Activated CD4-positive, alpha-beta T cell treated with anti-CD3 and anti-CD28 coated beads, Interleukin-2, amount 10 ng/mL, durations not matched to agents 24 days and 14 days (primary cell): ENCODE results near the gene FAM20A. TPM values are rescaled to one million over a fixed set of nuclear protein-coding genes. Genes with fewer than 3 reads are reported as not detected.

Source experiments
- DNase-seq: peaks from one replicate; pipeline ENCODE4 v3.0.0; 2022
- H3K27ac Mint-ChIP-seq: one replicate; pipeline ENCODE4 v1.8.0; 2022; ENCODE audit warnings: mild to moderate bottlenecking, mixed read lengths
- H3K27me3 Mint-ChIP-seq: one replicate; pipeline ENCODE4 v1.8.0; 2022; ENCODE audit warnings: mixed read lengths
- H3K36me3 Mint-ChIP-seq: one replicate; pipeline ENCODE4 v1.8.0; 2022; ENCODE audit warnings: low read depth, mild to moderate bottlenecking, mixed read lengths
- H3K4me1 Mint-ChIP-seq: one replicate; pipeline ENCODE4 v1.8.0; 2021; ENCODE audit warnings: mixed read lengths
- H3K4me3 Mint-ChIP-seq: one replicate; pipeline ENCODE4 v1.8.0; 2022; ENCODE audit warnings: mild to moderate bottlenecking, moderate library complexity, mixed read lengths
- H3K9me3 Mint-ChIP-seq: one replicate; pipeline ENCODE4 v1.8.0; 2021; ENCODE audit warnings: mixed read lengths
- intact Hi-C: fragments of 100-400 bp; cut with micrococcal nuclease; formaldehyde crosslinking; loops from one replicate; pipeline ENCODE4 v1.15.1; 2023
- total RNA-seq: library from RNA; stranded (reverse); gene quantifications from 2 replicates; pipeline ENCODE4 v1.2.3, GENCODE V29; 2022

FAM20A gene
- total RNA-seq, 1 donor from 2014 or later, result not detected

- intact Hi-C loops, result no loop called here
- no peaks in the 10 kb centered on the region for H3K4me1 Mint-ChIP-seq
- no peak overlapping the region for H3K4me3 Mint-ChIP-seq
- H3K9me3 Mint-ChIP-seq, result no peaks in the 10 kb centered on the region
- no peak overlapping the region for H3K27ac Mint-ChIP-seq
- H3K27me3 Mint-ChIP-seq, result peaks cover 9% of the 10 kb centered on the region
- DNase-seq, result no peak
- no peaks in the 10 kb centered on the region for H3K36me3 Mint-ChIP-seq
These were observed 25.0 kb downstream of the FAM20A start for GRCh38 chr17:68576137-68576536.

GRCh38 chr17:68573338-68573737, 27.8 kb downstream of the FAM20A start:
- intact Hi-C loops, result no loop called here
- no peak overlapping the region for H3K27ac Mint-ChIP-seq
- no peak overlapping the region for H3K4me3 Mint-ChIP-seq
- no peaks in the 10 kb centered on the region for H3K9me3 Mint-ChIP-seq
- H3K36me3 Mint-ChIP-seq, result no peaks in the 10 kb centered on the region
- no peaks in the 10 kb centered on the region for H3K4me1 Mint-ChIP-seq
- no peak for DNase-seq
- peaks cover 4% of the 10 kb centered on the region for H3K27me3 Mint-ChIP-seq

GRCh38 chr17:68572138-68572842, 28.9 kb downstream of the FAM20A start:
- intact Hi-C loops, result no loop called here
- H3K27me3 Mint-ChIP-seq, result peaks cover 4% of the 10 kb centered on the region
- H3K4me3 Mint-ChIP-seq, result no peak overlapping the region
- H3K9me3 Mint-ChIP-seq, result no peaks in the 10 kb centered on the region
- no peak for DNase-seq
- no peak overlapping the region for H3K27ac Mint-ChIP-seq
- H3K4me1 Mint-ChIP-seq, result no peaks in the 10 kb centered on the region
- no peaks in the 10 kb centered on the region for H3K36me3 Mint-ChIP-seq

DNA sequence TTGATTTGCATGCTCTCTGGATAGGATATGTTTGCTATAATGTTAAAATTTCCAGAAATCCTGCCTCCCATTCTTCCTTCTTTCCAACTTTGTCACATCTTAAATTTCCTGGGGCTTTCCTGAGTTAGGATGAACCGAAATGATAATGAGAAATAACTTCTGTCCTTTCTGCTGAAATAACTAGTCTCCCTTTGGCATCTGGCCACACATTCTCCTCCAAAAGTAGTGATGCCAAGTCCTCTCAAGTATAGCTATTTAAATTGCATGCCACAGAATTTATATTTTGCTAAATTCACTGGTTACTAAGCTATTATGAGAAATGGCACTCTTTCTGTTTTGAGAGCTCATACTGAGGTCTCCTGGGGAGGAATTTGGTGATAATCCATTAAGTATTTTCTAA, 30.6 kb downstream of the FAM20A start:
- Mint-ChIP-seq H3K36me3 (no peaks in the 10 kb centered on the region), H3K27me3 (peaks cover 11% of the 10 kb centered on the region), H3K4me3 (no peak overlapping the region), H3K9me3 (no peaks in the 10 kb centered on the region), H3K4me1 (no peaks in the 10 kb centered on the region), H3K27ac (no peak overlapping the region)
- intact Hi-C loops, result no loop called here
- no peak for DNase-seq

DNA sequence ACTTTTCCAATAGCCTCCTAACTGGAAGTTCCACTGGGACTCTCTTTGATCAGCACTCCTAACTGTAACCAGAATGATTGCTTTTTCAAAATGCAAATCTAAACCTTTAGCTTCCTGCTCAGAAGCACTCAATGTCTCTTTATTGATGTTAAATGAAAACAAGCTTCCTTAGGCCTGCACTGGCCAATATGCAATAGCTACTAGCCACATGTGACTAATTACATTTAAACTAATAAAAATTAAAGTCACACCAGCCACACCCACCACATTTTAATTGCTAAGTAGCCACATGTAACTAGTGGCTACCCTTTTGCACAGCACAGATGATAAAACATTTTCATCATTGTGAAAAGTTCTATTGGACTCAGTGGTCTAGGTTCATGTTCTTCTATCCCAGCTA, 31.8 kb downstream of the FAM20A start:
- Mint-ChIP-seq H3K4me3 (no peak overlapping the region), H3K36me3 (no peaks in the 10 kb centered on the region), H3K9me3 (no peaks in the 10 kb centered on the region), H3K4me1 (no peaks in the 10 kb centered on the region), H3K27ac (no peak overlapping the region), H3K27me3 (peaks cover 12% of the 10 kb centered on the region)
- intact Hi-C loops, result no loop called here
- no peak for DNase-seq

DNA sequence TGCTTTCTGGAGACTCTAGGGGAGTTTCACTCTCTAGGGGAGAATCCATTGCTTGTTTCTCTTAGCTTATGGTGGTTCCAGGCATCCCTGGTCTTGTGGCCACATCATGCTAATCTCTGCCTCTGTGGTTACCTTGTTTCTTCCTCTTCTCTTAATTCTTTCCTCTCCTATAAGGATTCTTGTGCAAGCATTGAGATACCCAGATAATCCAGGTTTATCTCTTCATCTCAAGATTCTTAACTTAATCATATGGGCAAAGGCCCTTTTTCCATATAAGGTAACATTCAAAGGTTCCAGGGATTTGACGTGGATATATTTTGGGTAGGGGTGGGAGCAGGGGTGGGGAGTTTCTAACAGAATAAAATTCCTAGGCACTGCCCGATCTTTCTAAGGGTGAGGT, 32.6 kb downstream of the FAM20A start:
- H3K27me3 Mint-ChIP-seq, result peaks cover 12% of the 10 kb centered on the region
- no peak for DNase-seq
- H3K4me3 Mint-ChIP-seq, result no peak overlapping the region
- H3K36me3 Mint-ChIP-seq, result no peaks in the 10 kb centered on the region
- no peak overlapping the region for H3K27ac Mint-ChIP-seq
- no peaks in the 10 kb centered on the region for H3K4me1 Mint-ChIP-seq
- H3K9me3 Mint-ChIP-seq, result no peaks in the 10 kb centered on the region
- intact Hi-C loops, result no loop called here

- Mint-ChIP-seq H3K9me3 (no peaks in the 10 kb centered on the region), H3K36me3 (no peaks in the 10 kb centered on the region), H3K4me1 (no peaks in the 10 kb centered on the region), H3K27ac (no peak overlapping the region), H3K27me3 (peaks cover 10% of the 10 kb centered on the region), H3K4me3 (no peak overlapping the region)
- intact Hi-C loops, result no loop called here
- DNase-seq, result no peak
These were observed 33.6 kb downstream of the FAM20A start for GRCh38 chr17:68567581-68567980.

- H3K27ac Mint-ChIP-seq, result no peak overlapping the region
- no peak overlapping the region for H3K4me3 Mint-ChIP-seq
- intact Hi-C loops, result no loop called here
- H3K9me3 Mint-ChIP-seq, result no peaks in the 10 kb centered on the region
- H3K4me1 Mint-ChIP-seq, result no peaks in the 10 kb centered on the region
- peaks cover 10% of the 10 kb centered on the region for H3K27me3 Mint-ChIP-seq
- no peaks in the 10 kb centered on the region for H3K36me3 Mint-ChIP-seq
- DNase-seq, result no peak
These were observed 34.1 kb downstream of the FAM20A start for GRCh38 chr17:68567035-68567434.

DNA sequence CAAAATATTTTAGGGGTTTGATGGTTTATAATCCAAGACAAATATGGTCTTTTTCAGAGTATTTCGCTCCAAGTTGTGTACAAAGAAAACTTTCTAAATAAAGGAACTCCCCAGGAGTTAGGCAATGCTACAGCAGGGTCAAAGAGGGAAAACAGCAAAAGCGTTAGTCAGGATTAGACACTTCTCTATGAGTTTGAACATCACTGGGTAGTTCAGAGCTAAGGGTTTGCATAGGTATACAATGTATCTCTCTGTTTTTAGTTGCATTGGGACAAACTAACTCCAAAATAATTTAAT, 34.8 kb downstream of the FAM20A start:
- Mint-ChIP-seq H3K27me3 (peaks cover 10% of the 10 kb centered on the region), H3K4me3 (no peak overlapping the region), H3K27ac (no peak overlapping the region), H3K4me1 (no peaks in the 10 kb centered on the region), H3K9me3 (no peaks in the 10 kb centered on the region), H3K36me3 (no peaks in the 10 kb centered on the region)
- no peak for DNase-seq
- intact Hi-C loops, result no loop called here

DNA sequence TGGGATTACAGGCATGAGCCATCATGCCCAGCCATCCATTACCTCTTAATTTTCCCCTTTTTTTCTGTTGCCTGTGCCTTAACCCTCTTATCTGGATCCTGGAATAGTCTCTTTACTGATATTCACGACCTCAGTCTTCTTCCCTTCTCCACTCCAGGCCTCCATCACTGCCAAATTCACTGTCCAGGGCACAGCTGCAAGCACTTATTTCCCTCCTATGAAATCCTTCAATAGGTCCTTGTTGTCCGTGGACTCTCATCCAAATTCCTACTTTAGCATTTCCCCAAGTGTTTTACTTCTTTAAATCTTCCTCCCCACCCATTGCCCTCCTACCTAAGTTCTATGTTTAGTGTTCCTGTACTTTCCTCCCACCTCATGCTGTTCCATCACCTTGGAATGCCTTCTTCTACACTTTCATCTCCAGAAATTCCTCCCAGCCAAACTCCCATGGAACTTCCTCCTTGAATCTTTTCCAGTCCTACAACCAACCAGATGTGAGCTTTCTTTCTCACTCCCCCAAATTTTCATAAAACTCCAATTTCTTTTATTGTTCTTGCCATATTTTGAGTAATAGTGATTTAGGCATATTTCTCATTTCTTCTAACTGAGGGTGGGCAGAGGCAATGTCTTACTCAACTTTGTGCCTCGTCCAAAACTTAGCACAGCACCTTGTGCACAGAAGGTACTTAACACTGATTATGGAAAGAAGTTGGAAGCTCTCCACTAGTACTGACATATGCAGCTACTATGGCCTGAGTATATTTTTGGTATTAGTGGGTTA, 35.3 kb downstream of the FAM20A start:
- no peaks in the 10 kb centered on the region for H3K9me3 Mint-ChIP-seq
- peaks cover 10% of the 10 kb centered on the region for H3K27me3 Mint-ChIP-seq
- no peak overlapping the region for H3K27ac Mint-ChIP-seq
- no peaks in the 10 kb centered on the region for H3K4me1 Mint-ChIP-seq
- DNase-seq, result no peak
- no peaks in the 10 kb centered on the region for H3K36me3 Mint-ChIP-seq
- intact Hi-C loops, result no loop called here
- H3K4me3 Mint-ChIP-seq, result no peak overlapping the region

DNA sequence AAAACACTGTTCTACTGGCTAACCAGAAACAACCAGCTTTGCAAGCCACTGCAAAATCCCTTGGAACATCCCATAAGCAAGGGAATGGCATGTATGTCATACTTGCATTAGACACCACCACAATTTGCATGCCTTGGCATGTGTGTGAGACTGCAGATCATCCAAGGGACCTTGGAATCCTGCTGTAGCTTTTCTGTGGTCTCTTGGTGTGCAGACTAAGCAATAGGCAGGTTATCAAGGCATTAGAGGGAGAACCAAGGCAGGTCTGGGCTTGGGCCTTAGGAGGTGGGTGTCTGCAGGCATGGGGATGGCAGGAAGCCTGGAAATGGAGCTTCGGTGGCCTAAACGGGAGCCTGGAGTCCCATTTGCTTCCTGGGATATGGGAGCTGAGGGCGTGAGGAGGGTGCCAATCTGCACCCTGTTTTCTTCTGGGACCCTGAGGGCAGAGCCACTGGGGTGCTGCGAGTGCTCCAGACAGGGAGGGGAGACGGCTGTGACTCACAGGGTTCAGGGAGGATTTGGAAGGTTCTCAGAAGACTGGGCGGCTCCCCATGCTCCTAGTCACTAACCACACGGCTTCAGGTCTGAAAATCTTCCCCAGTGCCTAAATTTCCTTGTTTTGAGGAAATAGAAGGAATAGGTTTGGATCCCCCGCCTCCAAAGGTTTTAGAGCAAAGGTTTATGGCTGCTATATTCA, 36.6 kb downstream of the FAM20A start:
- DNase-seq, result no peak
- intact Hi-C loops, result no loop called here
- Mint-ChIP-seq H3K27me3 (peaks cover 11% of the 10 kb centered on the region), H3K36me3 (no peaks in the 10 kb centered on the region), H3K9me3 (no peaks in the 10 kb centered on the region), H3K4me1 (no peaks in the 10 kb centered on the region), H3K27ac (no peak overlapping the region), H3K4me3 (no peak overlapping the region)

- intact Hi-C loops, result no loop called here
- H3K4me1 Mint-ChIP-seq, result no peaks in the 10 kb centered on the region
- H3K36me3 Mint-ChIP-seq, result no peaks in the 10 kb centered on the region
- no peak for DNase-seq
- no peaks in the 10 kb centered on the region for H3K9me3 Mint-ChIP-seq
- peaks cover 11% of the 10 kb centered on the region for H3K27me3 Mint-ChIP-seq
- H3K27ac Mint-ChIP-seq, result no peak overlapping the region
- no peak overlapping the region for H3K4me3 Mint-ChIP-seq
These were observed 38.4 kb downstream of the FAM20A start for GRCh38 chr17:68562736-68563135.

DNA sequence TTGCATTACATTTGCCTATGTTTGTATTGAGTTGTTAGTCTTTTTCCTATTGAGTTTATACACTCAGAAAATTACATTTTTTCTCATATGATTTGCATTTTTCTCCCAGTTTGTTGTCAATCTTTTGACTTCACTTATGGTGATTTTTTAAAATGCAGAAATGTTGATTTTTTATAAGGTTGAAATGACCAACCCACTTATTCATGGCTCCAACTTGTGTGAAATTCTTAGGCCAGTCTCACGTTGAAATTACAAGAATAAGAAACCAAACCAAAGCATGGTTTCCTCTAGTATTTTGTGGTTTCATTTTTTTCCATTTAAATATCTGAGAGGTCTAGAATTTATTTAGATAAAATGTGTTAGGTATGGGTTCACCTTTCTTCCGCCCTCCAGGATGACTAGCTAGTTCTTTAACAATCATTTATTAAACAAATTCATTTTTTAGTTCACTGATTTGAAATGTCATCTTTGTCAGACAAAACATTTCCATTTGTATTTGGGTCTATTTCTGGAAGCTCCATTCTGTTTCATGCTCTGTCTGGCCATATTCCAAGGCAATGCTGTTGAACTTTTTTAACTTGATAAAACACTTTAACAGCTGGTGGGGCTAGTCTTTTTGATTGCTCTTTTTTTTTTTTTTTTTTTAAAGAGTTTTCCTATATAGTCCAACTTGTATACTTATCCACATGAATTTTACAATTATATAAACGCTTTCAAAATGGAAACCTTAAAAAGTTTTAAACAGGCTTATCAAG, 40.0 kb downstream of the FAM20A start:
- intact Hi-C loops, result no loop called here
- Mint-ChIP-seq H3K4me1 (no peaks in the 10 kb centered on the region), H3K9me3 (no peaks in the 10 kb centered on the region), H3K27me3 (peaks cover 11% of the 10 kb centered on the region), H3K27ac (no peak overlapping the region), H3K4me3 (no peak overlapping the region), H3K36me3 (no peaks in the 10 kb centered on the region)
- no peak for DNase-seq

DNA sequence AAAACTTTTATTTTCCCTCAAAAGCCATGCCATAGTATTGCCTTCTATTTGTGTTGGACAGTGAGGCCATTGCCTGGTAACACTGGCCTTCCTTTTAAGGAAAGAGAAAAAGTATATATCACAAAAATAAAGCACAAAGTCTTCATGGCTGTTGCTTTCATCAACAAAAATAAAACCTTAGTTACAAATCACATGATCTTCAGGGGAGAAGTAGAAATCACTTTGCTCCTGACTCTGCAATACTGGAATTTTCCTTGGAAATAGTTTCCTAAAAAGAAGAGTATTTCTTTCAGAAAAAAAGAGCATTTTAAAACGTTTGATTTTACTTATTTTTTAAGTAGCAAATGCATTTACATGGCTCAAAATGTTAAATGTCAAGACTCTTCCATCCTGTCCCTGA, 41.9 kb downstream of the FAM20A start:
- no peak overlapping the region for H3K4me3 Mint-ChIP-seq
- no peak overlapping the region for H3K27ac Mint-ChIP-seq
- peaks cover 4% of the 10 kb centered on the region for H3K27me3 Mint-ChIP-seq
- no peaks in the 10 kb centered on the region for H3K36me3 Mint-ChIP-seq
- no peak for DNase-seq
- intact Hi-C loops, result no loop called here
- no peaks in the 10 kb centered on the region for H3K9me3 Mint-ChIP-seq
- no peaks in the 10 kb centered on the region for H3K4me1 Mint-ChIP-seq
